ENCODE measurements around the gene MME.

MME gene

DNA sequence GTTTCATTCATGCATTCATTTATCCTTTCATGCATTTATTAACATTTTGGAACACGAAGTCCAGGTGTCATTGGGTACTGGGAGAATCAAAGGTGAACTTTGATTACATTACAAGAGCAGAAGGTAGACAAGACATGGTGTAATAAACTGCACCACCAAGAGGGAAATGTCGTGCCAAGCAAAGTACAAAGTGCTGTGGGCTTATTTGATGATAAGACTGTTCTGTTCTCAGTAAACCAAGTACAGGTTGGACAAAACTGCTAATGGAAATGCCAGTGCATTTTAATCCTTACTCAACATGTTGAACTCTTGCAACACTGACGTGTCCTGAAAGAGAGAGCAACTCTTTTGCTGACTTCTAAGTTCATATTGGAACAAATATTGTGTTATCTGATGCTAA, 69.4 kb downstream of the MME start:
- Histone ChIP-seq H3K27ac (ENCODE audit: low read depth, low read length) (no peak overlapping the region), H3K9ac (ENCODE audit: low read length) (no peak overlapping the region), H3K4me1 (ENCODE audit: insufficient read depth, low read length) (no peaks in the 10 kb centered on the region), H3K27me3 (ENCODE audit: control insufficient read depth in 1 of 2, insufficient read depth in 2 of 2, low read length in 2 of 2) (no peaks in the 10 kb centered on the region), H3K36me3 (ENCODE audit: insufficient read depth, low read length) (no peaks in the 10 kb centered on the region), H3K9me3 (ENCODE audit: low read length) (no peaks in the 10 kb centered on the region), H3K4me3 (ENCODE audit: low read depth in 1 of 2, low read length in 2 of 2) (no peak overlapping the region)

GRCh38 chr3:155153242-155154186, 73.4 kb downstream of the MME start:
- Histone ChIP-seq H3K9ac (ENCODE audit: low read length) (no peak overlapping the region), H3K27me3 (ENCODE audit: control insufficient read depth in 1 of 2, insufficient read depth in 2 of 2, low read length in 2 of 2) (no peaks in the 10 kb centered on the region), H3K4me1 (ENCODE audit: insufficient read depth, low read length) (no peaks in the 10 kb centered on the region), H3K9me3 (ENCODE audit: low read length) (no peaks in the 10 kb centered on the region), H3K4me3 (ENCODE audit: low read depth in 1 of 2, low read length in 2 of 2) (no peak overlapping the region), H3K36me3 (ENCODE audit: insufficient read depth, low read length) (no peaks in the 10 kb centered on the region), H3K27ac (ENCODE audit: low read depth, low read length) (no peak overlapping the region)

DNA sequence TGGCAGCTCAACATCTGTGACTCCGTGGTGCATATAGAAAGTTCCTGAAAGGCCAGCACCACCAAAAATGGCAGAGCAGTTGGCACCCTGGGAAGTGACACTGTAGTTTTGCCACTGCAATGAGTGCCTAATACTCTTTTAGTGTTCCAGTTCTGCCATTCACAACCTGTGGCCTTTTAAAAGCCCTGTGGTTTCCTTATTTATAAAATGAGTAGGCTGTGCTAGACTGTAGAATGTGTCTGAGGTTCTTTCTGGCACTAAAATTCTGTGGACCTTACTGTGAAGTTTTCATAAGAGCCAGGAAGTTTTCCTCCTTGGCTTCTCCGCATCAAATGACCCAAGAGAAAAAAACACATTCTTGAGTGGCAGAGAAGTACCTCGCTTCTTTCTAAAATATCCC, 74.1 kb downstream of the MME start:
- no peaks in the 10 kb centered on the region for H3K36me3 ChIP-seq (ENCODE audit: insufficient read depth, low read length)
- H3K4me1 ChIP-seq (ENCODE audit: insufficient read depth, low read length), result no peaks in the 10 kb centered on the region
- H3K27me3 ChIP-seq (ENCODE audit: control insufficient read depth in 1 of 2, insufficient read depth in 2 of 2, low read length in 2 of 2), result no peaks in the 10 kb centered on the region
- H3K4me3 ChIP-seq (ENCODE audit: low read depth in 1 of 2, low read length in 2 of 2), result no peak overlapping the region
- H3K9me3 ChIP-seq (ENCODE audit: low read length), result no peaks in the 10 kb centered on the region
- H3K9ac ChIP-seq (ENCODE audit: low read length), result no peak overlapping the region
- no peak overlapping the region for H3K27ac ChIP-seq (ENCODE audit: low read depth, low read length)

DNA sequence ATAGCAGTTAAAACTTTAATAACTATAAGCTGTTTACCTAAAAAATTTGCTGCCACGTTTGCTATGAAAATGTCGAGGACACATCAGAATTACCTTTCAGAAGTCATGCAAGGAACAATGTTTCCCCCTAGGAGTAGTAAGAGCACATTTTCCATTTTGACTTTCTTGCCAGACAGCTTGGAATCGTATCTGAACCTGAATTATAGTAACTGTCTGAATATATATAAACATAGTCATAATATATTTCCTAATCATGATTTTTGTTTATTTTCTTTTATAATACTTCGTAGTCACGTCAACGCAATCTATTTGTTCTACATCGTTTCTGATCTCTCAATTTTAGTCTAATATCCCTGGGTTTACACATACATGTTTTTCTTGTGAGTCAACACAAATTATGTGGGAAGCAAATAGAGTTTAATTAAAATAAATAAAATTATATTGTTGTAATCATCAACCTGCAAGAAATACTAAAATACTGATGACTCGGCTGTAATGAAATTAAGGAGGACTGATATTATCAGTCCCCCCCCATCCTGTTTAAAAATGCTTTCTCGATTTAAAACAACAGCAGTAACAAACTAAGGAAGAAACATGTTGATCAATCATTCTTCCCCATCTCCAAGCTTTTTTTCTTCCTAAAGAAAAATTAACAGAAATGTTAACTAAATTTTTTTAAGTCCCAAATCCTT, 78.4 kb downstream of the MME start:
- H3K4me1 ChIP-seq (ENCODE audit: insufficient read depth, low read length), result no peaks in the 10 kb centered on the region
- no peak overlapping the region for H3K4me3 ChIP-seq (ENCODE audit: low read depth in 1 of 2, low read length in 2 of 2)
- H3K36me3 ChIP-seq (ENCODE audit: insufficient read depth, low read length), result no peaks in the 10 kb centered on the region
- no peak overlapping the region for H3K27ac ChIP-seq (ENCODE audit: low read depth, low read length)
- H3K27me3 ChIP-seq (ENCODE audit: control insufficient read depth in 1 of 2, insufficient read depth in 2 of 2, low read length in 2 of 2), result no peaks in the 10 kb centered on the region
- H3K9ac ChIP-seq (ENCODE audit: low read length), result no peak overlapping the region
- H3K9me3 ChIP-seq (ENCODE audit: low read length), result no peaks in the 10 kb centered on the region

- H3K4me3 ChIP-seq (ENCODE audit: low read depth in 1 of 2, low read length in 2 of 2), result no peak overlapping the region
- no peak overlapping the region for H3K9ac ChIP-seq (ENCODE audit: low read length)
- no peak overlapping the region for H3K27ac ChIP-seq (ENCODE audit: low read depth, low read length)
- no peaks in the 10 kb centered on the region for H3K4me1 ChIP-seq (ENCODE audit: insufficient read depth, low read length)
- H3K9me3 ChIP-seq (ENCODE audit: low read length), result no peaks in the 10 kb centered on the region
- no peaks in the 10 kb centered on the region for H3K36me3 ChIP-seq (ENCODE audit: insufficient read depth, low read length)
- no peaks in the 10 kb centered on the region for H3K27me3 ChIP-seq (ENCODE audit: control insufficient read depth in 1 of 2, insufficient read depth in 2 of 2, low read length in 2 of 2)
These were observed 79.2 kb downstream of the MME start for GRCh38 chr3:155159301-155159700.

DNA sequence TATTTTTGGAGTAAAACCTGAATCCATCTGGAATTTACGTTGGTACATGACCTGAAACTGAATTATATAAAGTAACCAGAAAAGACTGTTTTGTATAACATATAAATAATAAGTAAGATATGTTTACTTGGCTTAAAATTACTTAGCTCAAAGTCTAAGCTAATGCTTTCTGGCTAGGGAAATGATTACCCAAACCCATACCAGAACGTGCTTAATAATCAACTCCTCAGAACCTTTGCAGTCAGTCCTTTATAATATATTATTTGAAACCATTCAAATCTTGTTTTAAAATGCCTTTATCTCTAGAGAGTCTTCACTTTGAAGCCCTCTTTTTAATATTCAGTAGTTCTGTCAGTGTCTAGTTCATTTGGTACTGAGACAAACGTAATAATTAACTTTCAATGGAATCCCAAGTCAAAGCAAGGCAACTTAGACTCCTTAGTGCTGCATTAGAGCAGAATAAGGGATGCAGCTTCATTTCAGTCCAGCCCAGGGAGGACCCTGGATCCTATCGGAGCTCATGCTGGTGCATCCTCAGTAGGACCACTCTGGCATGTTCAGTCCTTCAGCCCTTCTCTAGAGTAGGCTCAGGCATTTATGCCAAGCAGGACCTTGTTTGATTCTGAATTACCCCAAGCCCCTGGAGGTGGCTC, 81.6 kb downstream of the MME start:
- Histone ChIP-seq H3K4me1 (ENCODE audit: insufficient read depth, low read length) (no peaks in the 10 kb centered on the region), H3K9ac (ENCODE audit: low read length) (no peak overlapping the region), H3K27ac (ENCODE audit: low read depth, low read length) (no peak overlapping the region), H3K9me3 (ENCODE audit: low read length) (no peaks in the 10 kb centered on the region), H3K27me3 (ENCODE audit: control insufficient read depth in 1 of 2, insufficient read depth in 2 of 2, low read length in 2 of 2) (no peaks in the 10 kb centered on the region), H3K4me3 (ENCODE audit: low read depth in 1 of 2, low read length in 2 of 2) (no peak overlapping the region), H3K36me3 (ENCODE audit: insufficient read depth, low read length) (no peaks in the 10 kb centered on the region)

GRCh38 chr3:155164306-155164705, 84.2 kb downstream of the MME start:
- H3K4me1 ChIP-seq (ENCODE audit: insufficient read depth, low read length), result no peaks in the 10 kb centered on the region
- no peak overlapping the region for H3K4me3 ChIP-seq (ENCODE audit: low read depth in 1 of 2, low read length in 2 of 2)
- H3K27me3 ChIP-seq (ENCODE audit: control insufficient read depth in 1 of 2, insufficient read depth in 2 of 2, low read length in 2 of 2), result no peaks in the 10 kb centered on the region
- H3K27ac ChIP-seq (ENCODE audit: low read depth, low read length), result no peak overlapping the region
- H3K9me3 ChIP-seq (ENCODE audit: low read length), result no peaks in the 10 kb centered on the region
- H3K9ac ChIP-seq (ENCODE audit: low read length), result no peak overlapping the region
- no peaks in the 10 kb centered on the region for H3K36me3 ChIP-seq (ENCODE audit: insufficient read depth, low read length)

- H3K27me3 ChIP-seq (ENCODE audit: control insufficient read depth in 1 of 2, insufficient read depth in 2 of 2, low read length in 2 of 2), result no peaks in the 10 kb centered on the region
- H3K27ac ChIP-seq (ENCODE audit: low read depth, low read length), result no peak overlapping the region
- H3K36me3 ChIP-seq (ENCODE audit: insufficient read depth, low read length), result no peaks in the 10 kb centered on the region
- H3K9me3 ChIP-seq (ENCODE audit: low read length), result no peaks in the 10 kb centered on the region
- no peak overlapping the region for H3K9ac ChIP-seq (ENCODE audit: low read length)
- H3K4me3 ChIP-seq (ENCODE audit: low read depth in 1 of 2, low read length in 2 of 2), result no peak overlapping the region
- H3K4me1 ChIP-seq (ENCODE audit: insufficient read depth, low read length), result no peaks in the 10 kb centered on the region
These were observed 86.3 kb downstream of the MME start for GRCh38 chr3:155166441-155166840.

DNA sequence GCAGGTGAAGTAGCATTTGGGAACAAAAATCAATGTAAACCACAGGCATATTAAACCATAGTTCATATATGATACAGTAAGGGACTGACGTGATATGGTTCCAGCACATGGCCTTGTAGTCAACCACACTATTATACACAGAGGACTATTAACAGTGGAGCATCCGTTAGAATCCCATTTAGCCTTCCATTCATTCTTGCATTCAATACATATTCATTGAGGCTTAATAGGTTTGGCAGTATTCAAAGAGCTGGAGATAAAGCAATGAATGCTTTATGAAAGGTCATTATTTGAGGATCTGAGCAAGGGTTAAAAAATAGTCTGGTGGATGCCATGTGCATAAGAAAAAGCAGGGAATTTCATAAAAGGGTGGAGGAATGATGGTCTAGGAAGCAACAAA, 89.1 kb downstream of the MME start:
- Histone ChIP-seq H3K4me3 (ENCODE audit: low read depth in 1 of 2, low read length in 2 of 2) (no peak overlapping the region), H3K9ac (ENCODE audit: low read length) (no peak overlapping the region), H3K4me1 (ENCODE audit: insufficient read depth, low read length) (no peaks in the 10 kb centered on the region), H3K9me3 (ENCODE audit: low read length) (no peaks in the 10 kb centered on the region), H3K27ac (ENCODE audit: low read depth, low read length) (no peak overlapping the region), H3K36me3 (ENCODE audit: insufficient read depth, low read length) (no peaks in the 10 kb centered on the region), H3K27me3 (ENCODE audit: control insufficient read depth in 1 of 2, insufficient read depth in 2 of 2, low read length in 2 of 2) (no peaks in the 10 kb centered on the region)

GRCh38 chr3:155173771-155174170, 93.7 kb downstream of the MME start:
- Histone ChIP-seq H3K27ac (ENCODE audit: low read depth, low read length) (no peak overlapping the region), H3K27me3 (ENCODE audit: control insufficient read depth in 1 of 2, insufficient read depth in 2 of 2, low read length in 2 of 2) (no peaks in the 10 kb centered on the region), H3K9me3 (ENCODE audit: low read length) (no peaks in the 10 kb centered on the region), H3K4me3 (ENCODE audit: low read depth in 1 of 2, low read length in 2 of 2) (no peak overlapping the region), H3K4me1 (ENCODE audit: insufficient read depth, low read length) (no peaks in the 10 kb centered on the region), H3K9ac (ENCODE audit: low read length) (no peak overlapping the region), H3K36me3 (ENCODE audit: insufficient read depth, low read length) (no peaks in the 10 kb centered on the region)

DNA sequence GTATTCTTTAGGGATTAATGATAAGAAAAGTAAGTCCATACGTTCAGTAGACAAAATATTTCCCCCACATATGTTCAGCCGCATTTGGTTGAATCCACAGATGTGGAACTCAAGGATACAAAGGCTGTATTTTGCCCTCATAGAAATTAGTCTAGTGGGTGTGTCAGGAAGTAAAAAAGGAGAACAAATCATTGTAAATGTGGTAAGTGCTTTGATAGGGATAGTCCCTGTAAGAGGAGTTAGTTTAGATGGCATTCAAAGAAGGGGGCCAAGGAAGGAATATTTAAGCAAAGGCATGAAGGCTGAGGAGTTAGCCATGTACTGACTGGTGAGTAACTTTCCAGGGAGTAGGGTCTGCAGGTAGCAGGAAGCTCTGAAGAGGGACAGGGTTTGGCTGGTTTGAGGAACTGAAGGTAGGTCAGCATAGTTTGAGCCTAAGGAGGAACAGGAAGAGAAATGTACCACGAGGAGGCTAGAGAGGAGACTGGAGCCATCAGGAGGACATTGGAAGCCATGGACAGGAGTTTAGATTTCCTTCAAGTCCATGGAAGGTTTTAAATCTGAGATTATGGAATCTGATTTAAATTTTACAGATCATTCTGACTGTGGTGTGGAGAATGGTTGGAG, 98.8 kb downstream of the MME start:
- H3K9me3 ChIP-seq (ENCODE audit: low read length), result no peaks in the 10 kb centered on the region
- no peaks in the 10 kb centered on the region for H3K27me3 ChIP-seq (ENCODE audit: control insufficient read depth in 1 of 2, insufficient read depth in 2 of 2, low read length in 2 of 2)
- no peak overlapping the region for H3K4me3 ChIP-seq (ENCODE audit: low read depth in 1 of 2, low read length in 2 of 2)
- H3K9ac ChIP-seq (ENCODE audit: low read length), result no peak overlapping the region
- no peak overlapping the region for H3K27ac ChIP-seq (ENCODE audit: low read depth, low read length)
- no peaks in the 10 kb centered on the region for H3K4me1 ChIP-seq (ENCODE audit: insufficient read depth, low read length)
- H3K36me3 ChIP-seq (ENCODE audit: insufficient read depth, low read length), result no peaks in the 10 kb centered on the region

All from muscle layer of colon (tissue), 2 donors.